Neuronal stem cell (in vitro differentiated cells): ENCODE results near the gene ZNF44.
"Not testable (repeated sequence)": the region's sequence is repeated elsewhere in the genome, so short reads cannot be mapped to it uniquely, and the experiment has no call there.

ENCODE experiments used
- DNase-seq: peaks from one replicate; pipeline ENCODE4 v3.0.0-alpha.2; 2013; ENCODE audit warnings: low spot score
- H2AFZ ChIP-seq: one replicate; pipeline ENCODE4 v1.6.1; 2013; ENCODE audit warnings: mild to moderate bottlenecking, low read length, inconsistent platforms
- H2AK5ac ChIP-seq: 2 replicates; pipeline ENCODE4 v1.6.1; 2013; ENCODE audit warnings: low read depth, mild to moderate bottlenecking, inconsistent platforms, low read length, moderate library complexity, mixed read lengths
- H2BK120ac ChIP-seq: 2 replicates; pipeline ENCODE4 v1.6.1; 2013; ENCODE audit warnings: low read depth, mild to moderate bottlenecking, inconsistent platforms, low read length, moderate library complexity, mixed read lengths
- H2BK12ac ChIP-seq: one replicate; pipeline ENCODE4 v1.6.1; 2013; ENCODE audit warnings: low read length, inconsistent platforms
- H2BK15ac ChIP-seq: 2 replicates; pipeline ENCODE4 v1.6.1; 2013; ENCODE audit warnings: mild to moderate bottlenecking, low read length, inconsistent platforms, mixed read lengths
- H2BK5ac ChIP-seq: one replicate; pipeline ENCODE4 v1.6.1; 2013; ENCODE audit warnings: inconsistent platforms, mild to moderate bottlenecking, low read length, moderate library complexity
- H3K14ac ChIP-seq: one replicate; pipeline ENCODE4 v1.6.1; 2013; ENCODE audit warnings: low read length, inconsistent platforms
- H3K18ac ChIP-seq: 2 replicates; pipeline ENCODE4 v1.6.1; 2013; ENCODE audit warnings: low read length, inconsistent platforms
- H3K23ac ChIP-seq: 2 replicates; pipeline ENCODE4 v1.6.1; 2013; ENCODE audit warnings: low read depth, mild to moderate bottlenecking, mixed read lengths, low read length, inconsistent platforms; ENCODE audit not compliant: poor library complexity
- H3K27ac ChIP-seq: replicated peaks from 3 replicates; pipeline ENCODE4 v1.5.1; 2013; ENCODE audit warnings: low read length, inconsistent platforms
- H3K27me3 ChIP-seq, 3 experiments: 2 replicates each; pipeline ENCODE4 v1.6.1; 2013; ENCODE audit warnings: low read length in 3 of 3, mild to moderate bottlenecking in 2 of 3, inconsistent platforms in 1 of 3, low read depth in 1 of 3, mixed read lengths in 1 of 3, moderate library complexity in 1 of 3; ENCODE audit not compliant: control insufficient read depth in 3 of 3, insufficient read depth in 3 of 3
- H3K36me3 ChIP-seq, 2 donors: replicated peaks in 1 of 2; 2 replicates each; pipeline ENCODE4 v1.6.1; 2013; ENCODE audit warnings: low read length in 2 of 2; ENCODE audit not compliant: control insufficient read depth in 2 of 2, insufficient read depth in 2 of 2
- H3K4ac ChIP-seq: 2 replicates; pipeline ENCODE4 v1.6.1; 2013; ENCODE audit warnings: inconsistent platforms, mild to moderate bottlenecking, low read length, moderate library complexity
- H3K4me1 ChIP-seq, 2 donors: 1 replicate in 1 of 2; 2 replicates in 1 of 2; pipeline ENCODE4 v1.6.1; 2013; ENCODE audit warnings: low read length in 2 of 2, low read depth in 1 of 2; ENCODE audit not compliant: control insufficient read depth in 2 of 2, insufficient read depth in 1 of 2
- H3K4me2 ChIP-seq: one replicate; pipeline ENCODE4 v1.6.1; 2013; ENCODE audit warnings: mild to moderate bottlenecking, low read length, inconsistent platforms; ENCODE audit not compliant: insufficient read depth, poor library complexity, severe bottlenecking
- H3K4me3 ChIP-seq, 2 donors: 2 replicates each; pipeline ENCODE4 v1.5.1; 2013; ENCODE audit warnings: low read length in 2 of 2, mild to moderate bottlenecking in 2 of 2, inconsistent platforms in 1 of 2, moderate library complexity in 1 of 2
- H3K79me1 ChIP-seq: one replicate; pipeline ENCODE4 v1.6.1; 2013; ENCODE audit warnings: low read depth, mild to moderate bottlenecking, inconsistent platforms, low read length, moderate library complexity
- H3K9ac ChIP-seq: one replicate; pipeline ENCODE4 v1.6.1; 2013; ENCODE audit warnings: mild to moderate bottlenecking, low read depth, low read length, inconsistent platforms; ENCODE audit not compliant: poor library complexity
- H3K9me3 ChIP-seq, 2 donors: replicated peaks in 1 of 2; 2 replicates each; pipeline versions ENCODE3 to v1.6.1; 2013; ENCODE audit warnings: low read length in 2 of 2, mild to moderate bottlenecking in 2 of 2, inconsistent platforms in 1 of 2, low read depth in 1 of 2, mixed read lengths in 1 of 2, moderate library complexity in 1 of 2; ENCODE audit not compliant: control insufficient read depth in 2 of 2, insufficient read depth in 1 of 2
- H4K8ac ChIP-seq: one replicate; pipeline ENCODE4 v1.6.1; 2013; ENCODE audit warnings: low read depth, mild to moderate bottlenecking, inconsistent platforms, low read length, moderate library complexity
- H4K91ac ChIP-seq: one replicate; pipeline ENCODE4 v1.6.1; 2013; ENCODE audit warnings: low read length, low read depth, mild to moderate bottlenecking, inconsistent platforms; ENCODE audit not compliant: poor library complexity
- WGBS, 2 donors: extraction: QIAGEN DNeasy Blood & Tissue Kit; methylation state at CpG; one replicate each; pipeline ENCODE4 v1.1.7; 2013; ENCODE audit warnings: missing lambda C conversion rate in 2 of 2, mixed read lengths in 1 of 2; ENCODE audit not compliant: insufficient read length in 2 of 2, insufficient replicate concordance in 1 of 2; ENCODE audit errors: extremely low coverage in 2 of 2; 5-methylcytosine and 5-hydroxymethylcytosine counted together

Gene ZNF44

DNA sequence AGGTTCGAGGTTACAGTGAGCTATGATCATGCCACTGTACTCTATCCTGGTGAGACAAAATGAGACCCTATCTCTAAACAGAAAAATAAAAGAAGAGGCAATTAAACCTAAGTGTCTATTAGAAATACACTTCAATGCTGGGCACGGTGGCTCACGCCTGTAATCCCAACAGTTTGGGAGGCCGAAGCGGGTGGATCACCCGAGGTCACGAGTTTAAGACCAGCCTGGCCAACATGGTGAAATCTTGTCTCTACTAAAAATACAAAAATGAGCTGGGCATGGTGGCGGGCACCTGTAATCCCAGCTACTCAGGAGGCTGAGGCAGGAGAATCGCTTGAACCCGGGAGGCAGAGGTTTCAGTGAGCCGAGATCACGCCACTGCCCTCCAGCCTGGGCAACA, 14.2 kb upstream of the ZNF44 start:
- DNase-seq, H3K27ac ChIP-seq, H2BK12ac ChIP-seq, H2AFZ ChIP-seq, H3K23ac ChIP-seq, H3K4me2 ChIP-seq, H3K4ac ChIP-seq, H2BK15ac ChIP-seq, H3K9ac ChIP-seq, H3K4me1 ChIP-seq, H2AK5ac ChIP-seq, H4K91ac ChIP-seq, H3K4me3 ChIP-seq, H3K14ac ChIP-seq, H2BK5ac ChIP-seq, H3K18ac ChIP-seq, H2BK120ac ChIP-seq, H3K36me3 ChIP-seq, H3K79me1 ChIP-seq, H3K27me3 ChIP-seq, H4K8ac ChIP-seq: not testable (repeated sequence)
- WGBS, 2 donors: no CpG with 5 or more reads among the region's 12 CpGs
- peaks cover 9 to 12% of the 10 kb centered on the region in 2 donors for H3K9me3 ChIP-seq

GRCh38 chr19:12295191-12295590, 508 bp upstream of the ZNF44 start:
- peak overlapping the region; percentile 87 for H3K14ac ChIP-seq
- peak overlapping the region; percentile 92 for H3K18ac ChIP-seq
- peak overlapping the region; percentile 57 for H3K27ac ChIP-seq
- H3K27me3 ChIP-seq: no peaks in the 10 kb centered on the region
- no peaks in the 10 kb centered on the region for H3K79me1 ChIP-seq
- H3K4me1 ChIP-seq: no peaks in the 10 kb centered on the region
- peak overlapping the region; percentile 61 for H3K4me2 ChIP-seq
- H4K91ac ChIP-seq: no peak overlapping the region
- no peak overlapping the region for H2BK12ac ChIP-seq
- no peak overlapping the region for H3K4ac ChIP-seq
- no CpG with 5 or more reads among the region's 11 CpGs for WGBS, 2 donors
- H2AK5ac ChIP-seq: no peak overlapping the region
- DNase-seq: no peak
- H3K4me3 ChIP-seq: peak overlapping the region; percentile 81 to 98
- no peak overlapping the region for H2BK120ac ChIP-seq
- peak overlapping the region; percentile 93 for H2AFZ ChIP-seq
- H2BK15ac ChIP-seq: no peak overlapping the region
- peaks cover 0 to 28% of the 10 kb centered on the region in 2 donors for H3K36me3 ChIP-seq
- H2BK5ac ChIP-seq: no peak overlapping the region
- H3K9ac ChIP-seq: peak overlapping the region; percentile 75
- peak overlapping the region; percentile 37 for H3K23ac ChIP-seq
- peaks cover 0 to 31% of the 10 kb centered on the region in 2 donors for H3K9me3 ChIP-seq
- H4K8ac ChIP-seq: no peak overlapping the region

GRCh38 chr19:12293777-12294248, 870 bp downstream of the ZNF44 start:
- no peak overlapping the region for H2AK5ac ChIP-seq
- DNase-seq: peak; percentile 39
- H3K9ac ChIP-seq: peak overlapping the region; percentile 93
- peaks cover 0 to 34% of the 10 kb centered on the region in 2 donors for H3K9me3 ChIP-seq
- H2AFZ ChIP-seq: peak overlapping the region; percentile 93
- H3K14ac ChIP-seq: peak overlapping the region; percentile 97
- H3K36me3 ChIP-seq: peaks cover 0 to 40% of the 10 kb centered on the region in 2 donors
- peak overlapping the region; percentile 92 to 98 for H3K4me3 ChIP-seq
- no peak overlapping the region for H2BK120ac ChIP-seq
- H3K18ac ChIP-seq: peak overlapping the region; percentile 96
- H4K8ac ChIP-seq: no peak overlapping the region
- WGBS, 2 donors: no CpG with 5 or more reads among the region's 18 CpGs
- peak overlapping the region; percentile 87 for H3K4me2 ChIP-seq
- H3K27ac ChIP-seq: no peak overlapping the region
- H4K91ac ChIP-seq: no peak overlapping the region
- H2BK12ac ChIP-seq: no peak overlapping the region
- H3K23ac ChIP-seq: peak overlapping the region; percentile 81
- H3K27me3 ChIP-seq: no peaks in the 10 kb centered on the region
- H3K79me1 ChIP-seq: no peaks in the 10 kb centered on the region
- no peak overlapping the region for H2BK15ac ChIP-seq
- peak overlapping the region; percentile 88 for H2BK5ac ChIP-seq
- H3K4ac ChIP-seq: no peak overlapping the region
- H3K4me1 ChIP-seq: no peaks in the 10 kb centered on the region

- no peak overlapping the region for H3K14ac ChIP-seq
- no peak overlapping the region for H2BK12ac ChIP-seq
- H2BK5ac ChIP-seq: no peak overlapping the region
- H3K27me3 ChIP-seq: no peaks in the 10 kb centered on the region
- DNase-seq: no peak
- H3K23ac ChIP-seq: no peak overlapping the region
- H3K79me1 ChIP-seq: no peaks in the 10 kb centered on the region
- no peak overlapping the region for H3K4ac ChIP-seq
- no peak overlapping the region for H2BK15ac ChIP-seq
- H3K4me2 ChIP-seq: no peak overlapping the region
- no peak overlapping the region for H3K4me3 ChIP-seq
- no peak overlapping the region for H2AFZ ChIP-seq
- H4K91ac ChIP-seq: no peak overlapping the region
- no peak overlapping the region for H3K27ac ChIP-seq
- H2BK120ac ChIP-seq: no peak overlapping the region
- H3K18ac ChIP-seq: no peak overlapping the region
- no peak overlapping the region for H4K8ac ChIP-seq
- no peak overlapping the region for H2AK5ac ChIP-seq
- H3K9me3 ChIP-seq: peaks cover 0 to 50% of the 10 kb centered on the region in 2 donors
- H3K9ac ChIP-seq: no peak overlapping the region
- peaks cover 0 to 65% of the 10 kb centered on the region in 2 donors for H3K36me3 ChIP-seq
- H3K4me1 ChIP-seq: no peaks in the 10 kb centered on the region
- WGBS, 2 donors: no CpG with 5 or more reads among the region's 7 CpGs
Observed at GRCh38 chr19:12289790-12290065, 5.0 kb downstream of the ZNF44 start.
